ENCODE measurements around the gene TMEM196.
"Not testable (repeated sequence)": the region's sequence is repeated elsewhere in the genome, so short reads cannot be mapped to it uniquely, and the experiment has no call there.

TMEM196 gene

GRCh38 chr7:19708397-19709248 is 64.8 kb downstream of the TMEM196 start, which contains the start of gene POLR1F:
POLR1F (minus strand) TSS chr7:19709037; CDS start chr7:19709016, 21 bp downstream.
- DNase-seq (ENCODE audit: low read depth), result peak; percentile 81
- H3K4me3 ChIP-seq (ENCODE audit: low read depth, low read length), result peak within 1 kb of the TSS; percentile 97

- H3K4me3 ChIP-seq (ENCODE audit: low read depth, low read length), result no peak overlapping the region
- DNase-seq (ENCODE audit: low read depth), result no peak
Measured at GRCh38 chr7:19707240-19707639, 66.2 kb downstream of the TMEM196 start.

DNA sequence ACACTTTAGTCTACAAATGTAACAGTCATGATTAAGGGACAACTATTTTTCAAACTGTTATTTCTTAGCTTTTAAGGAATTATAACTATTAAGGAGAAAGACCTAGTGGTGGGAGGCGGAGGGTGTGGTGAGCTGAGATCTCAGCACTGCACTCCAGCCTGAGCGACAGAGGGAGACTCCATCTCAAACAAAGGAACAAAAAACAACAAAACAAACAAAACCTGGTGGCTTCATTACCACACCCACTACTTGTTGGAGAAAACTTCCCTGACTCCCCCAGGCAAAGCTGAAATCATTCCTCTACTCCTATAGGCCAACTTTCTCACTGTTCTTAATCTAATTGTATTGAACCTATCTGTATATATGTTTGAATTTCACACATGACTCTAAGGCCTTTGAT is 67.8 kb downstream of the TMEM196 start:
- DNase-seq (ENCODE audit: low read depth), result no peak
- no peak overlapping the region for H3K4me3 ChIP-seq (ENCODE audit: low read depth, low read length)

DNA sequence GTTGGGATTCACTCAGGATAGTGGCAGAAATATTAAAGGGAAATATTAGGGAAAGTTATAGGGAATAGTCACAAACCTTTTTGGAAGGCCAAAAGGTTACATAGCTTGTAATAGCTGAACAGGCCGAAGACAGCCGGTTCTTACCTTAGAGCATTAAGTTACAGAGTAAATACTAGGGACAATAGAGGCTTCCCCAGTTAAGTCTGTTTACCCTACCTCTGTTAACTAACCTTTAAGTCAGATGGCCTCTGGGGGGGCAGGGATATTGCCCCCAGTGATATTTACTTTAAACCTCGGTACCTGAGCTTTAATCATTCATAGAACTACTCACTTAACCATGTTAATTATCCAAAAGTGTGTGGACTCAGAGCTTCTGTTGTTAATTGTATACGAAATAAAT is 71.9 kb downstream of the TMEM196 start:
- no peak for DNase-seq (ENCODE audit: low read depth)
- H3K4me3 ChIP-seq (ENCODE audit: low read depth, low read length), result no peak overlapping the region

- no peak for DNase-seq (ENCODE audit: low read depth)
- H3K4me3 ChIP-seq (ENCODE audit: low read depth, low read length), result no peak overlapping the region
Measured at GRCh38 chr7:19700936-19701335, 72.5 kb downstream of the TMEM196 start.

DNA sequence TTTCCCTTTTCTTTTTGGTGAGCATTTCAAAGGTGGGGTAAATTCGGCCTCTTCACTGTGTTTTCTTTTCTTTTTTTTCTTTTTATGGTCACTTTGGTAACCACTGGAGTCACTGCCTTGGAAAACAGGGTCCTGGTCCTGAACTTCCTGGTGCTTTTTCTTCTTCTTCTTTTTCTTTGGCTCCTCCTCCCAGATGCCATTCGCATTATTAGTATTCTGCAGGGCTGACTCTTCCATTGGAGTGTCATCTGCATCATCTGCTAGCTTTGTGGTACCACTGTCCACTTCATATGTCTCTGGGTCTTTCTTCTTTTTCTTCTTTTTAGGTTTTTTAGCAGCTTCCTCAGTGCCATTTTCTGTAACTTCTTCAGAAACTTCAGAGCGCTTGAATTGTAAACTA is 75.1 kb downstream of the TMEM196 start:
- no peak for DNase-seq (ENCODE audit: low read depth)
- no peak overlapping the region for H3K4me3 ChIP-seq (ENCODE audit: low read depth, low read length)

DNA sequence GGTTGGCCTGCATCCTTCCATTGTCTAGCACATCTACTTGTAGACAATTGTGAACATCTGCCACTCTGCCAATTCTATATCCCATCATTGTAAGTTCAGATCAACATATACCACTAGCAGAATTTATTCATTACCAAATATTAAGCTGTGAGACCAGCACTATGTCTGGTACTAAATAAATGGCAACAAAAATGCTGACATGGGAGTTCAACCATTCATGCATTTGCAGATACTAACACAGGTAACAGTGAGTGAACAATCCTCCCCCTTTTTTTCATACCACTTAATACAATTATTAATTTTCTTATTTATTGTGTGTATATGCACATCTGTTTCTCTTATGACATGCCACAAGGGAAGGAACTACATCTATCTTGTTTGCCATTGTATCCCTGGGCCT is 76.5 kb downstream of the TMEM196 start:
- no peak for DNase-seq (ENCODE audit: low read depth)
- no peak overlapping the region for H3K4me3 ChIP-seq (ENCODE audit: low read depth, low read length)

DNA sequence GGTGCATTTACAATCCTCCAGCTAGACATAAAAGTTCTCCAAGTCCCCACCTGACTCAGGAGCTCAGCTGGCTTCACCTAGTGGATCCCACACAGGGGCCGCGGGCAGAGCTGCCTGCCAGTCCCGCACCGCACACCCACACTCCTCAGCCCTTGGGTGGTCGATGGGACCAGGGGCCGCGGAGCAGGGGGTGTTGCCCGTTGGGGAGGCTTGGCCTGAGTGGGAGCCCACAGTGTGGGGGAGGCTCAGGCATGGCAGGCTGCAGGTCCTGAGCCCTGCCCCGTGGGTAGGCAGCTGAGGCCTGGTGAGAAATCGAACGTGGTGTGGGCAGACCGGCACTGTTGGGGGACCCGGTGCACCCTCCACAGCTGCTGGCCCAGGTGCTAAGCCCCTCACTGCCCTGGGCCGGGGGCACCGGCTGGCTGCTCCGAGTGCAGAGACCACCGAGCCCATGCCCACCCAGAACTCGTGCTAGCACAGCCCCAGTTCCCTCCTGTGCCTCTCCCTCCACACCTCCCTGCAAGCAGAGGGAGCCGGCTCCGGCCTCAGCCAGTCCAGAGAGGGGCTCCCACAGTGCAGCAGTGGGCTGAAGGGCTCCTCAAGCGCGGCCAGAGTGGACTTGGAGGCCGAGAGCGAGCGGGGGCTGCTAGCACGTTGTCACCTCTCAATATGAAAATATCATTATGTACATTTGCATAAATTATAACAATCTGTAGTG is 81.1 kb downstream of the TMEM196 start:
- no peak overlapping the region for H3K4me3 ChIP-seq (ENCODE audit: low read depth, low read length)
- DNase-seq (ENCODE audit: low read depth), result no peak

DNA sequence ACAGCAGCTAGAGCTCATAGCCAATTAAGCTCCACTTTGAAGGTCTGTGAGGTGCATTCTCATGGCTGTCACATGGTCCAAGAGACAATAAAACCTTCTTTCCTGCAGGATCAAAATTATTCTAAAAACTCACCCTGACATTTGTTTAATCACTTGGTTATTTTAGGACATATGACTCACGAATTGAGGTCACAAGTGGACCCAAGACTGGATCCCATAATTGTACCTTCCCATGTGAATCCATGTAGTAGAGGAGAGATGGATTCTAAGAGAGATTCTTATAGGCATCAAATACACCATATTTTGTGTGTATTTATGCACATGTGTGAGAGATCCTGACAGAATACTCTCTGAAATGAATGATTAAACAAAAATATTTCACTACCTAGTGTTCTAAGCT is 82.7 kb downstream of the TMEM196 start:
- no peak overlapping the region for H3K4me3 ChIP-seq (ENCODE audit: low read depth, low read length)
- DNase-seq (ENCODE audit: low read depth), result no peak

DNA sequence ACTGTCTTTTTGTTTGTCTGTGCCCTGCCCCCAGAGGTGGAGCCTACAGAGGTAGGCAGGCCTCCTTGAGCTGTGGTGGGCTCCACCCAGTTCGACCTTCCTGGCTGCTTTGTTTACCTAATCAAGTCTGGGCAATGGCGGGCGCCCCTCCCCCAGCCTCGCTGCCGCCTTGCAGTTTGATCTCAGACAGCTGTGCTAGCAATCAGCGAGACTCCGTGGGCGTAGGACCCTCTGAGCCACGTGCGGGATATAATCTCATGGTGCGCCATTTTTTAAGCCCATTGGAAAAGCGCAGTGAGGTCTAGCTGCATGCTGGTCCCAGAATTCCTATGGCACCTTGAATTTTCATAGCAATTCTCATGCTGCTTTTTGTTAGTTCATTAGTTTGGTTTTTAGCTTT is 84.3 kb downstream of the TMEM196 start:
- H3K4me3 ChIP-seq (ENCODE audit: low read depth, low read length), result not testable (repeated sequence)

GRCh38 chr7:19681596-19681995 is 91.8 kb downstream of the TMEM196 start:
- no peak for DNase-seq (ENCODE audit: low read depth)
- H3K4me3 ChIP-seq (ENCODE audit: low read depth, low read length), result no peak overlapping the region

More for the DNA sequence above, 84.3 kb downstream of the TMEM196 start:
- not testable (repeated sequence) for DNase-seq (ENCODE audit: low read depth)

DNA sequence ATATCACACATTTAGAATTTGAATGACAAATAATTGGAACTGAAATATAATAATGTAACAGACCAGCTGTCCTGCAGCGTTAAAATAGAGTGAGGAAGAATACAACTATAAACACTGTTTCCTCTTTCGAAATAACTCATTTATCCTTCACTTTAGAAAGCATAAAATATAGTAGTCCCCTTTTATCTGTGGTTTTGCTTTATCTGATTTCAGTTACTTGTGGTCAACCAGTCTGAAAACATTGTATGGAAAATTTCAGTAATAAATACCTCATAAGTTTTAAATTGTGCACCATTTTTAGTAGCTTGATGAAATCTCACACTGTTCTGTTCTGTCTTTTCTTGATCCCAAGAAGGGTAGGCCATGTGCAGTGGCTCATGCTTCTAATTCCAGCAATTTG is 96.2 kb downstream of the TMEM196 start:
- no peak overlapping the region for H3K4me3 ChIP-seq (ENCODE audit: low read depth, low read length)
- no peak for DNase-seq (ENCODE audit: low read depth)

GRCh38 chr7:19675816-19676215 is 97.6 kb downstream of the TMEM196 start:
- no peak overlapping the region for H3K4me3 ChIP-seq (ENCODE audit: low read depth, low read length)
- no peak for DNase-seq (ENCODE audit: low read depth)

DNA sequence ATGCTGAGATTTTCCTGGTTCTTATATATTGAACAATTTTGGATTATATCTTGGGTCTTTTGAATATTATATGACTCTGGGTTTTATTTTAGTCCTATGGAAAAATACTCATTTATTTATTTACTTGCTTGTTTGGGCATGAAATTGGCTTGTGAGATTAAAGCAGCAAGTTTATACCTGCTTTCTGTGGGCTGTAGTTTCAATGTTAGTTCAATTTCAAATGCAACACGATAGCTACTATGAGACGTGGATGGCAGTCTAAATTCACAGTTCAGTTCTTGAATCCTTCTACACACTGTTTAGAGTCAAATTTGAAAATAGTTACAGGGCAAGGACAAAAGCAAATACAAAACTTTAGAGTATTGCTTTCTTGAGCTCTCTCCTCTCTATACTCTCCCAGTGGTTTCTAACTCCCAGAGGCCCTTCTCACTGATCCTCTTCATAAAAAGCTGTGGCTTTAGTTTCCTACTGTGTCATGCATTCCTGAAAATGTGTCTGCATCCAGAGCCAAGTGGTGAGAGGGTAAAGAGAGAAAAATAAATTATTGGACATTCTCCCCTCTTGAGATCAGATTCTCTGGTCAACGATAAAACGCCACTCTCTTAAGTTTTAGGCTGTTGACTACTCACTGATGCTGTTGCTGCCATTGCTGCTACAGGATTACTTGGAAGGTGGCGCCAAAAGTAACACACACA is 99.0 kb downstream of the TMEM196 start:
- H3K4me3 ChIP-seq (ENCODE audit: low read depth, low read length), result no peak overlapping the region
- peak; percentile 54 for DNase-seq (ENCODE audit: low read depth)

GRCh38 chr7:19670806-19671205 is 102.6 kb downstream of the TMEM196 start:
- DNase-seq (ENCODE audit: low read depth), result no peak
- no peak overlapping the region for H3K4me3 ChIP-seq (ENCODE audit: low read depth, low read length)
